Renal pelvis (tissue), 12 donors: Measurements from ENCODE around the gene PRSS2. TPM values are rescaled to one million over a fixed set of nuclear protein-coding genes. Genes with fewer than 3 reads are reported as not detected.
"Not testable (repeated sequence)": the region's sequence is repeated elsewhere in the genome, so short reads cannot be mapped to it uniquely, and the experiment has no call there.

Experiments
- DNase-seq: peaks from one replicate; pipeline ENCODE4 v3.0.0-alpha.2; 2013
- long read RNA-seq, 16 experiments: transcript quantifications; one replicate each; lab custom pipeline, GENCODE V29; 2026
- polyA plus RNA-seq, 3 donors: library from polyadenylated mRNA; unstranded; fragments of 120-200 nt; gene quantifications; one replicate each; pipeline ENCODE4 v1.2.1, GENCODE V29; 2013; ENCODE audit not compliant: insufficient read length in 3 of 3

Gene PRSS2
- not detected for polyA plus RNA-seq
- long read RNA-seq, donor 1 = 0 reads
- long read RNA-seq, donor 2 = 0 reads
- long read RNA-seq, donor 3 = 0 reads
- long read RNA-seq, donor 4 = 0 reads
- long read RNA-seq, donor 5 = 0 reads
- long read RNA-seq, donor 6 = 0 reads
- long read RNA-seq, donor 7 = 0 reads
- long read RNA-seq, donor 8 = 0 reads
- long read RNA-seq, donor 9 = 0 reads
- long read RNA-seq, donor 10 = 0 reads
- long read RNA-seq, donor 11 = 0 reads
- long read RNA-seq, donor 12 = 0 reads
- long read RNA-seq, donor 13 = 0 reads
- long read RNA-seq, donor 14 = 0 reads
- long read RNA-seq, donor 15, partial matches to known transcripts = 0 of 4 reads
- long read RNA-seq, donor 15, other reads (novel, unspliced or antisense) = 0 of 4 reads
- long read RNA-seq, donor 16 = 0 reads

DNA sequence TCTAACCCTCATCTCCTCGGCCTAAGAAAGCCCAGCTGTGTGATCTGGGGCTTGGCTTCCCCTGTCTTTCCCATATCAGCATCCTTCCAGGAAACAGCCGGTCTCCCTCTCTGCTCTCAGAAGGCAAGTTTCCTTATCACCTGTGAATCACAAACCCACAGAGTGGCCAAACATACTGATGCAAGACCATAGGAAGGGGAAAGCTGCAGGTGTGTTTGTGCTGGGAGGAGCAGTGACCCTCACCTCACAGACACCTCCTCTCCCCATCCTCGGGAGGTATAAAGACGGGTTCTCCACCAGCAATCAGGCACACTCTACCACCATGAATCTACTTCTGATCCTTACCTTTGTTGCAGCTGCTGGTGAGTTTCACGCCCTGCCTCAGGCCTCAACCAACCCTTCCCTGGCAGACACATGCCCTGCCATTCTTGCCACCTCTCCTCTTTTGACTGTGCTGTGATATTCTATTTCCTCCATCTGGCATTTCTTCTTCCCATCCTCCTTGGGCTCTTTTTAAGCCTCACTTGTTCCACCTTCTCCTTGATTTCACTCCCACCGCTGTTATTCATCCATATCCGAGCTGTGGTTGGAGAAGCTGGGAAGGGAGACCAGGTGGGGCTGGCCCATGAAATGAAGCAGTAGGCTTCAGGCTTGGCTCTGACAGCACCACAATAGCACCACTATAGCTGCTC, at the start of gene PRSS2:
Gene PRSS2, plus strand, starts transcription at position 310 of the 692 bp plus-strand sequence. Its CDS starts 13 bp downstream, at position 323.
- no peak for DNase-seq

DNA sequence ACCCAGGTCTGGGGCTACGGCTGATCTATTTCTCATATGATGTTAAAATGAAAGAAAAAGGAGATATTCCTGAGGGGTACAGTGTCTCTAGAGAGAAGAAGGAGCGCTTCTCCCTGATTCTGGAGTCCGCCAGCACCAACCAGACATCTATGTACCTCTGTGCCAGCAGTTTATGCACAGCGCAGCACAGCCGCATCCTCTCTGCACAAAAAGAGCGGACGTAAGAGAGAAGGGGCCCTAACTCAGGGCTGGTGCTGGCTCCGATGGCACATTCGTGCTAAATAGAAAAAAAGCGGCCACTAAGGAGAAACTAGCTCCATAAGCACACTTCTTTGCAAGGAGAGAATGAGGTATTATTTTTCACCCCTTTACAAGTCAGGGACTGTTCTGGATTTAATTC, 49.8 kb upstream of the PRSS2 start:
- DNase-seq = no peak

DNA sequence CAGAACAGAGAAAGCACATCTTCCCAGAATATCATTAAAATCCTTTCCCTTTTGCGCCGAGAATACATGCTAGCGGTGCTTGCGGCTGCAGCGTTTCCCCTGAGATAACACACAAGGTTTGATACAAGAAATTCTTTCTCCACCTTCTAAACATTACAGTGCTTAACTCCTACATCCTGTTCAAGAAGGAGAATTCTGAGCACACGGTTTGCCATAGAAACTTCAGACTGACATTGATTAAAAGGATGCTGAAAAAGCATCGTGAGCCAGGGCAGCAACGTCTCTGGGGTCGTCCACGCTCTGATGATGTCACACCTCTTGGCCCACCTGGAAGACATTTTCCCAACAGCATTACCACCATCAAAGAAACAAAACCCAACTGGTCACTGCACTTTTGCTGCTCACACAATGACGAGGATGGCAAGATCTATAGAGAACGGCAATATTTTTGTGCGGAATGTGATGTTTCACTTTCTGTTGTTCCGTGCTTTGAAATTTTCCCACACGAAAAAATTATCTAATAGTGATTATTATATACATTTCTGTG, 48.4 kb upstream of the PRSS2 start:
- no peak for DNase-seq

DNA sequence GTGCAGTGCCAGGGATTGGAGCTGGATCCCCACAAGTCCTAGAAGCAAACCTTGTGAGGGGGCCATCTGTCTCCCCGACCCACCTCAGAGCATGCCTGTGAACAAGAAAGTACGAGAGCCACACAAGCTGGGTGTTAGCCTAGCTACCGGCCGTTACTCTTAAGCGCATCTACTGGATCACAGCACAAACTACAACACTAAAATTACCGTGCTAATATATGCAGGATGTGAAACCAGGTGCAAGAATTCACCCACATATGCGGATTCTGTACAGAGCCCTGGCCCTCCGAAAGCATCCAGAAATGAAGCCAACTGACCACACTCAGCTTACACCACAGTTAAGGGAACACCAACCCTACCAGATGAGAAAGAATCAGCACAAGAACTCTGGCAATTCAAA, 37.5 kb upstream of the PRSS2 start:
- DNase-seq = no peak

DNA sequence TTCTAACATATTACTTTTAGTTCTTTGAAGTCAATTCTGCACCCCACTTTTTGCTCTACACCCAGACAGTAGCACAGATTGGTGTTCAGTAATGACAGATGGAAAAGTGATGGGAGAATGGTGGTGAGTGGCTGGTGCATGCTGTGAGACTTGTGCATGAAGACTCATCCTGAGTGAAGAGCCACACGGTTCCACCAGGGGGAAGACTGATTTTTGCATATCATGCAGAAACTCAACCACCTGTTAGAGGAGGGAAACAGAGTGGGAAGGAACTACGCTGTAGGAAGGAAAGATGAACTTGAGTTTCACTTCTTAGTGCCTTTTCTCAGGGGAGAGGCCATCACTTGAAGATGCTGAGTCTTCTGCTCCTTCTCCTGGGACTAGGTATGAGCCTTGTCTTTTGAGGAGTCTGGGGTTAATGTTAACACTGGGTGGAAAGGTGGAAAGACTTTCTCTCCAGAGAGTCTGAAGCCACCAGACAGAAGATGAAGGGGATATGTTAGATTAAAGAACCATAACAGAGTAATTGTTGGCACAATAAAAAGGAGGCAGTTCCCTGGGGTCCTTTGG, 30.8 kb upstream of the PRSS2 start:
- no peak for DNase-seq

DNA sequence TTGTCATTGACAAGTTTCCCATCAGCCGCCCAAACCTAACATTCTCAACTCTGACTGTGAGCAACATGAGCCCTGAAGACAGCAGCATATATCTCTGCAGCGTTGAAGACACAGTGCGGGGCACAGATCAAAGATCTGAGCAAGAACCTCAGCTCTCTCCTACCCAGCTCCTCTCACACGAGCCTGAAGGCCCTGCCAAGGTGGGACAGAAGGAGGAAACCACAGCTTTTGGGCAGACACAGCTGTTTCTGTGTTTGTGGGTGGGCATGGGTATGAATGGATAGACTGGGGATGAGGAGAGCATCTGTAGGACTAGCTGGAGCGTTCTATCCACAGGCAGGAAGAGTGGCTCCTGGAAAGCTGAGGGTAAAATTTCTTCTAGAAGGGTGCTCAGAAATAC, 30.0 kb upstream of the PRSS2 start:
- no peak for DNase-seq

DNA sequence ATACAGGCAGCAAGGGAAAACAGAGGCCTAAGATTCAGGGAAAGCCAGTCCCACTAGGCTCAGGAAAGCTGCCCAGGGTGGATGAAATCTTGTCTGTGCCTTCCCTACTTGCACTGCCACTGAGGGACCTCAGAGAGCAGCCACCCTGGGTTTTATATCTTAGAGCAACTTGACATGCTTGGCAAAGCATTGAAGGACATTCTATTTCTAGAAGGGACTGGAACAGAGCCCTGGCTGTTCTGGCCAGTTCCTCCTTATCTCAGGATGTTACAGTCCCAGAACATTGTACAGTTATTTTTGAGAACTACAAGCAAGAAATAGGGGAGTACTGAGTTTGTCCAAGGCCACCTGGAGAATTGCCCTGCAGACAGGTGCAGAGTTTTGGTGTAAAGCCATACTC, 28.8 kb upstream of the PRSS2 start:
- not testable (repeated sequence) for DNase-seq

DNA sequence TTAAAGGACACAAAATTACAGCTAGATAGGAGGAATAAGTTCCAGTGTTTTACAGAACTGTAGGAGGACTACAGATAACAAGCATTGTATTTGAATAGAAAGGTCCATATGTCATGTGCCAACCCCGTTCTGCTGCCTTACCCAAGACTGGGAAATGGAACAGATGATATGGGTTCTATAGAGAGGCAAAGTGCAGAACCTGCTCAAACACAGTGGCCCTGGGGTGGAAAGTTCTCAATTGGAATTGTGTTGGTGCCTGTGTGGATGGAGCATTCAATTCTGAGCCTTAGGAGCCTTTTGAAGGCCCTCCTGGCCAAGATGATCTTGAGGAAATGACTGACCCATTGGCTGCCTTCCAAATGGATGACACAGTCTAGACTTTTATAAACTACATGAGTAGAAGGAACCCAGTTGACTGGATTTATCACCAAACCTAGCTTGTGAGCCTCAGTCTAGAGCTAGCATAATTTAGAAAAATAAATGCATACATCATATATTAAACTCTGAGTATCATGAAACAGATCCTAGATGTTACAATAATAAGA, 25.6 kb upstream of the PRSS2 start:
- no peak for DNase-seq

DNA sequence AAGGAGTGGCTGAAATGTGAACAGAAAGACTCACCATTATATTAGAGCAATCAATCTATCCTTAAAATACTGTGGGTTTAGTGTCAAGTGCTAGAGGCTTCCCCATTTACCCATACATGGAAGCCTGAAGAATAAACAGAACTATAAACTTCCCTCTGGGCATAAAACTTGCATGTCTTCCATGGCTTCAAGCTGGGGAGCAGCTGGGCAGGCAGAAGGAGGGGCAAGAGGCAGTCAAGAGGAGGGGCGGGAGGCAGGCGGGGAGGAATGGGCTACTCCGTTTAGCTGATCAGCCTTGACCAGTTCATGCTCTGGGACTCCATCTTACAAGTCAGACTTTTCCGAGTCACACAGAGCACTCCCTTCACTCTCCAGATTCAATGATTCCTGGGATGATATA, 25.0 kb upstream of the PRSS2 start:
- no peak for DNase-seq

DNA sequence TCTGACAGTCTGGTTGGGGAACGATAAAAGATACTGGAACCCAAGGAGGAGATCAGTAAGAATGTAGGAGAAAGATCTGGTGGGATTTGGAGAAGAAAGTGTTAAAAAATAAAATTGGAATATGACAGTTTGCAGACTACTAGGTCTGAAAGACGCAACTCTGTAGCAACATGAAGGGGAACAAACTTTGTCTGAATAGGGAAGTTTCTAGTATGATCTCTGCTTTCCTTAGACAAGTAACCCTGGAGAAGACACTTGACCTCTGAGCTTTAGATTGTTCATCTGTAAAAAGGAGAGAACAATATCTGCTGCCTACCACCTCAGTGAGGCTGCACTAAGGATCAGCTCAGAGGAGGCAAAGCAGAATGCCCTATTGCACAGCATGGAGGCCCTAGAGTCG, 24.5 kb upstream of the PRSS2 start:
- DNase-seq = no peak

DNA sequence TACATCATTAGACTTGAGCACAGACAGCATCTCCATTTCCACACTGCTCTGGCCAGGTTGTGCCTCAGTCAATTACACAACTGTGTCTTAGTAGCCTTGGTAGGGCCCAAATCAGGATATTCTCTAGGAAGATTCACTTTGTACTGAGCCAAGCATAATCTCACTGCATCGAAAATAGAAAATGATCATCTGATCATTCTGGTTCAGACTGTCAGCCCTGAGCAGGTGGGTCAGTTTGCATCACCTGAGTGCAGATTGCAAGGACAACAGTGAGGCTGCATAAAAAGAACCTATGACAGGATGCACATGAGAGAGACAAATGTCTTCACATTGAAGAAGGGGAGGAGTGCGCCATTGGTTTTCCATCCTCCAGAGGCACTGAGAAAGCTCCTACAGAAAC, 22.4 kb upstream of the PRSS2 start:
- not testable (repeated sequence) for DNase-seq

DNA sequence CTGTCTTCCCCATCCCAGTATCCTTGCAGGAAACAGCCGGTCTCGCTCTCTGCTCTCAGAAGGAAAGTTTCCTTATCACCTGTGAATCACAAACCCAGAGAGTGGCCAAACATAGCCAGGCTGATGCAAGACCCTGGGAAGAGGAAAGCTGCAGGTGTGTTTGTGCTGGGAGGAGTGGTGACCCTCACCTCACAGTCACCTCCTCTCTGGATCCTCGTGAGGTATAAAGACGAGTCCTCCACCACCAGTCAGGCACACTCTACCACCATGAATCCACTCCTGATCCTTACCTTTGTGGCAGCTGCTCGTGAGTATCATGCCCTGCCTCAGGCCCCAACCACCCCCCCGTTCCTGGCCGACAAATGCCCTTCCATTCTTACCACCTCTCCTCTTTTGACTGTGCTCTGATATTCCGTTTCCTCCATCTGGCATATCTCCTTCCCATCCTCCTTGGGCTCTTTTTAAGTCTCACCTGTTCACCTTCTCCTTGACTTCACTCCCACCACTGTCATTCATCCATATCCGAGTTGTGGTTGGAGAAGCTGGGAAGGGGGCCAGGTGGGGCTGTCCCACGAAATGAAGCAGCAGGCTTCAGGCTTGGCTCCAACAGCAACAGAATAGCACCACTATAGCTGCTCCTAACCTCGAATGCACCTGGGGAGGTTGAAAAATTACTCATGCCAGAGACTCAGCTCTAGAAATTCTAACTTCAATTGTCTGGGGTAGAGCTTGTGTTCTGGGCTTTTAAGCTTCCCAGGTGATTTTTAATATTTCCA, 21.4 kb upstream of the PRSS2 start, which contains the start of gene PRSS1:
Gene PRSS1, plus strand, starts transcription at position 255 of the 776 bp plus-strand sequence. Its CDS starts 13 bp downstream, at position 268.
- DNase-seq = no peak

DNA sequence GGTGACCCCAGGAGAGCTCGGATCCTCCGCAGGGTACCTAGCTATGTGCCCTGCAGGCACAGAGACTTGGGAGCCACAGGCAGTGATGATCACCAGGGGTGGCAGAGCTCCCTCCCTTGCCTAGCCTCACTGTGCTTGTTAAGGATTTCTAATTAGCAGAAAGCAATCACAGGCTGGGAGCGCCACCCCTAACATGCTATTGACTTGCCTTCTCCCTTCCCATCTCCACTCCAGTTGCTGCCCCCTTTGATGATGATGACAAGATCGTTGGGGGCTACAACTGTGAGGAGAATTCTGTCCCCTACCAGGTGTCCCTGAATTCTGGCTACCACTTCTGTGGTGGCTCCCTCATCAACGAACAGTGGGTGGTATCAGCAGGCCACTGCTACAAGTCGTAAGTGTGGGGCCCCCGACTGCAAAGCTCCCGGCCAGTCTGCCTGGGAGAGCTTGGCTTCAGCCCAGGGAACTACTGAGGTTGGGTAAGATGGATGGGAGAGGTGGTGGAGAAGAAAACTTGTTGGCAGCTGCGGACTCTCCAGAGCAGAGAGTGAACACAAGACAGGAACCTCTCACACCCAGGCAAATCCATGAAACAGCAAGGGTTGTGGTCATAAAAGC, 20.3 kb upstream of the PRSS2 start:
- no peak for DNase-seq

DNA sequence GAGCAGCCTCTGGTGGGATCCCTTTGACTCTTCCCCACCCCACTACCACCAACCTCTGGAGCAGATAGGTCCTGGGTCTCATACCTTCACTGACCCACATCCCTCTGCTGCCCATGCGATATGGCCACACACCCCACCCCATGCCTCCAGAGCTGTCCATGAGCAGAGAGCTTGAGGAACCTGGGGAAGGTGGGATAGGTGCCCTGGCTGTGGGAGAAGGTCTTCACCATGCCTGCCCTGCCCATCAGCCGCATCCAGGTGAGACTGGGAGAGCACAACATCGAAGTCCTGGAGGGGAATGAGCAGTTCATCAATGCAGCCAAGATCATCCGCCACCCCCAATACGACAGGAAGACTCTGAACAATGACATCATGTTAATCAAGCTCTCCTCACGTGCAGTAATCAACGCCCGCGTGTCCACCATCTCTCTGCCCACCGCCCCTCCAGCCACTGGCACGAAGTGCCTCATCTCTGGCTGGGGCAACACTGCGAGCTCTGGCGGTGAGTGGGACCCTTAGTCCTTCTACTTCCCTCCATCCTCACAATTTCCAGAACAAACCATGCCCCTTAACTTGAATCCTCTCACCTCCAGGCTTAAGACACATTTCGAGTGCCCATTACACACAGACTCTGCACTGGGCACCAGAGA, 19.1 kb upstream of the PRSS2 start:
- DNase-seq = not testable (repeated sequence)

DNA sequence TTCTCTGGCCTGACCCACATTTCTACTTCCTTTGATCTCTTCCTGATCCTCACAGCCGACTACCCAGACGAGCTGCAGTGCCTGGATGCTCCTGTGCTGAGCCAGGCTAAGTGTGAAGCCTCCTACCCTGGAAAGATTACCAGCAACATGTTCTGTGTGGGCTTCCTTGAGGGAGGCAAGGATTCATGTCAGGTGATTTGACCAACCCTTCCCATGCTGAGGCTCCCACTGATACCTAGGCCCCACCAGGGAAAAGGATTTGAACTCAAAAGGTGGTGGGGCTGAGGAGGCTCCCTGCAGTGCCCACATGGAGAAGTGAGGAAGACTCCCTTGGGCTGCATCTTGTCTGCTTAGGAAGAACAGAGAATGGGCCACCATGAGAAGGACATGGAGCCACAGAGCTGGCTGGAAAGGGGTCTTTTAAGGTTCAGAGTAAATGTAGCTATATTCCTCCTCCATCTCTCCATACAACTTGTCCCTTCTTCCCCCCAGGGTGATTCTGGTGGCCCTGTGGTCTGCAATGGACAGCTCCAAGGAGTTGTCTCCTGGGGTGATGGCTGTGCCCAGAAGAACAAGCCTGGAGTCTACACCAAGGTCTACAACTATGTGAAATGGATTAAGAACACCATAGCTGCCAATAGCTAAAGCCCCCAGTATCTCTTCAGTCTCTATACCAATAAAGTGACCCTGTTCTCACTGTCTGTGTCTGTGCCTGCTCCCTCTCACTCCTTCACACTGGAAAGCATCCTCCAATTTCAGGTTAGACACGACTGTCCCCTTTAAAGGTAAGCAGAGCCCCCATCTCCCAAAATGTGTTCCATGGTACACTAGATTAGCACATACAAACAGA, 18.2 kb upstream of the PRSS2 start:
- DNase-seq = no peak

DNA sequence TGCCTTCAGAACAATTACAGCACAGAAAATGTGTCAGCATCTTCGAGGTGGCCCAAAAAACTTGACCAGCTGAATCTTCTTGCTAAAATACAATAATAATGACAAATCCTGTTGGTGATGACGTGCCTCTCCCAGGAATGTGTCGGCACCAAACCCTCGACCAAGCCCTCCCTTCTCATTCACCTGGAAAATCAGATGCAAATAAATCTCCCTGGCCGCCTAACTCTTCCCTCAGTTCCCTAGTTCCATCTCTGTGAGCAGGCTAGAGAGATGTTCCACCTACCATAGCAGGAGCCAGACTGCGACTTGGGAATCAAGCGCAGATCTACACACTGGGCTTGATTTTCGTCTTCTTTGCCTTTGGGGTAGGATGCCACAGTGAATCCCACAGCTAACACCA, 17.4 kb upstream of the PRSS2 start:
- DNase-seq = no peak

DNA sequence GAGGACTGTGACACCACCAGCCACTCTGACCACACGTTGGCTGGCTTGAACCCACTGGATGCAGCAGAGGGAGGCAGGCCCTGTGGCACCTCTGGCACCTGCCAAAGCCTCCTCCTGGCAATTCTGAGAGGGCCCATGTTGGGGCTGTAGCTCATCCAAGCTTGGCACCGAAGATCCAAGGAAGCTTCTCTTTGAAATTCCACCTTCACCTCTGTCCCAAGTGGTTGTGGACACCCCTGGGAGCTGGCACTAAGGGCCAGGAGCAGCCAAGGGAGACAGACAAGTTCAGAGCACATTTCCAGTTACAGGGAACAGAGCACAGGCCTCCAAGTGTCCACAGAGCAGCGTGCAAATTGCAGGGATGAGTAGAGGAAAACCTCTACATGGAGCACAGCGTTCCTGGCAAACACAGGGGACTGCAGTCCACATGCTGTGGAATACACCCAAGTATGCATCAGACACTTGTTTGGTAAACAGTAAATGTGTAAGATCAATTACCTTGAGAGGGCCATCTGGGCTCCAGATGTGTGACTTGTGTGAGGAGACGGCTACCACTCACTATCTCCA, 16.8 kb upstream of the PRSS2 start:
- DNase-seq = not testable (repeated sequence)

DNA sequence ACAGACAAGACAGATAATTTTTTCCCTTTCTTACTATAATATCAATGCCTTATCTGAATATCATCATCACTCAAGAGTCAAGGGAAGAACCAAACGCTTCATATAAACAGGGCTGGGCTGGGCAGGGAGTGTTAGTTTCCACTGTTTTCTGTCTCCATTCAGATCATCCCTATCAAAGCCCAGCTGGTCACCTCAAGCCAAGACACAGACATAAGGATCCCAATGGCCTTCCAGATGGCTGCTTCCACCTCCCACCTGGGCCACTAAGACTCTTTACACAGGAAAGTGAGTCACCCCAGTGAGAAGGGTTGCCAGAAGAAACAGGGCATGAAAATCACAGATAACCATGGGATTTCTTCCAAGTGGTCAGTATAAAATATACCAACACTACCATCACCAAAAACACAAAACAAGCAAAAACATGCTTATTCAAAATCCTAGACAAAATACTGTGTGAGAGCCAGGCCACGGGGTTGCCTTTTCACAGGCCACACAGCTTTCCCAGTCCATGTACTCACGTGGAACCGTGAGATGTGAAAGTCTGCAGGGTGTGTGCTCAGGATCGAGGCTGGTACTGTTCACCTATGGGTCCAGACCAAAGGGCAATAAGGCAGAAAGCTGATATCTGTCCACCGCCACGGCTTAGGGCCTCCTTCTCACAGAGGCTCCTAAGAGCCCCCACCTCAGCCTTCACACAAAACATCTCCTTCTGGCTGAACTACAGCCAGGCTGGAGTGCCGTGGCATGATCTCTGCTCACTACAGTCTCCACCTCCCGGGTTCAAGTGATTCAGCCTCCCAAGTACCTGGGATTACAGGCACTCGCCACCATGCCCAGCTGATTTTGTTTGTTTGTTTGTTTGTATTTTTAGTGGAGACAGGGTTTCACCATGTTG, 15.8 kb upstream of the PRSS2 start:
- no peak for DNase-seq
